ENCODE measurements around the gene TMEM158.

- TF ChIP-seq CTCF (IDR thresholded peaks at IDR 0.05), result no peak
- no peak for TF ChIP-seq POLR2A (IDR thresholded peaks at IDR 0.05)
- TF ChIP-seq POLR2AphosphoS5 (IDR thresholded peaks at IDR 0.05; ENCODE audit: insufficient read depth in 1 of 2, low read depth in 1 of 2), result no peak
Observed at GRCh38 chr3:45258317-45258716, 32.2 kb upstream of the TMEM158 start.

Data from vagina (tissue), 2 donors.